GM19397 (cell line): ENCODE measurements around the gene TOR1B.

Source experiments
- ATAC-seq: cut with Tn5 transposase; IDR thresholded peaks from one replicate; pipeline ENCODE4 v1.9.1; 2021; ENCODE audit warnings: mild to moderate bottlenecking, moderate library complexity; ENCODE audit not compliant: unreplicated experiment

The TOR1B gene

DNA sequence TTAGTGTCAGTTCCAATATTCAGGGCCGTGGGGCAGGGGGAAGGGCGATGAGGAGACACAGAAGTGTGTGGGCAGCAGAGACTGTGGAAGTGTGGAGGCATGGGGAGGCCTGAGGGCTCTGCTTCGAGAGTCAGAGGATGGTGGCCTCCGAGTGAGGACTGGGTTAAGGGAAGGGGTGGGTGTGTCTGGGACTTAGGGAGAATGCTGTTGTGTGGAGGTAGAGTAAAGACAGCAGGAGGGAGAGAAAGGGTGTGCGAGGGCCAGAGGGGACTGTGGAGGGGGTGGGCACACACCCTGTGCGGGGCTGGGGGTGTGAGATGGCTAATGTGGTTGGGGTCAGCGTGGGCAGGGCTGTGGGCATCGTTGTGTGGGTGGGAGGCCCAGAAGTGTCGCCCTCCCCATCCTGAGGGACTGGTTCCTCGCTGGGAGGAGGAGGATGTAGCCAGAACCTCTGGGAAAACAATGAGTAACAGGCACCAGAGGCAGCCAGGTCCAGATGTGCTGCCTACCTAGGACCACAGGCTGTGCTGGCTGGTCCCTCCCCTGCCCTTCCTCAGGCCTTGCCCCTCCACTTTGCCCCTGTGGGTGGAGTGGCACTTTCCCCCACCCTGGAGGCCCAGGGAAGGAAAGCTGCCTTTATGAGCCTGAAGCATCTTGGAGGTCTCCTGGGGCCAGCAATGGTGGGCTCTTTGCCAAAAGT is 36.5 kb downstream of the TOR1B start:
- ATAC-seq, result no peak

GRCh38 chr9:129840034-129840433 is 37.0 kb downstream of the TOR1B start:
- ATAC-seq, result no peak

GRCh38 chr9:129841071-129841470 is 38.1 kb downstream of the TOR1B start:
- no peak for ATAC-seq

DNA sequence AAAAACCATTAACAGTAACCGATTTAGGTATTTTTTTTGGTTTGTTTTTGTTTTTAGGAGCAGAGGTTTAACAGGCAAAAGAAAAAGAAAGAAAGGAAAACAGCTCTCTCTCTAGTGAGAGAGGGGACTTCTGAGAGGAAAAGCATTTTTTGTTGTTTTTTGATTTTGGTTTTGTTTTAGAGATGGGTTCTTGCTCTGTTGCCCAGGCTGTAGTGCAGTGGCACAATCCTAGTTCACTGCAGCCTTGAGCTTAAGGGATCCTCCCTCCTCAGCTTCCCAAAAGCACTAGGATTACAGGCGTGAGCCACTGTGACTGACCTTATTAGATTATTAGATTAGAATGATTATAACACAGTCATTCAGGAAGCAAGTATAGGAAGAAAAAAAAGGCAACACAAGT is 42.4 kb downstream of the TOR1B start:
- no peak for ATAC-seq

DNA sequence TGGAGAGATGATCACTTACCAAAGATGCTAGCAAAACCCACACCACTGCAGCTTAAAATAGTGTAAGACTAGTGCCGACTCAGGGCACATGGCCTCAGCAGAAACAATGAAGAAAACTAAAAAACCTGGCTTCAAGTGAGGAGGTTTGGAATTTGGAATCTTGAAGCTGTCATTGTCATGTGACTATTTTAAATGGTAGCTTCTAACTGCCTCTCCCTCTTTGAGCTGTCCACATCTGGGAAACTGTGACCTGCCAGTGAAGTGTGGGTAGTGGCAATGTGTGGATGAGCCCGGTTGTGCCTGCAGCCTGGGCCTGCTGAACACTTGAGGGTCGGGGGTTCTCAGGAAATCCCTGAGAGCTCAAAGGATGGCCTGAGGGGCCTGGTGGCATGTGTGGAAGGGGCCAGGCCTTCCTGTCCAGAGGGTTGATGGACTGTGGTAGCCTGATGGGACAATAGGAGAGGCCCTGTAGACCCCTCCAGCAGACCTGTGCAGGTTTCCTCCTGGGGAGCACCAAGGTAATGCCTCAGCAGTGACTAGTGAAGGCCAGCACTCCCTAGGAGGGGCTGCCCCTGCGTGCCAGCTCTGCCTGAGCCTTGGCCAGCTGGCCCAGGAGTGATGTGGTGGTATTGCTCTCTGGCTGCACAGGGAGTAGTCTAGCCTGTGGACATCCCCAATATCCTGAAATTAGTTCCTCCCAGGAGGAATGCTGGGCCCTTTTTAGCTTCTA is 45.9 kb downstream of the TOR1B start:
- no peak for ATAC-seq

GRCh38 chr9:129849901-129850300 is 46.9 kb downstream of the TOR1B start:
- ATAC-seq, result no peak

DNA sequence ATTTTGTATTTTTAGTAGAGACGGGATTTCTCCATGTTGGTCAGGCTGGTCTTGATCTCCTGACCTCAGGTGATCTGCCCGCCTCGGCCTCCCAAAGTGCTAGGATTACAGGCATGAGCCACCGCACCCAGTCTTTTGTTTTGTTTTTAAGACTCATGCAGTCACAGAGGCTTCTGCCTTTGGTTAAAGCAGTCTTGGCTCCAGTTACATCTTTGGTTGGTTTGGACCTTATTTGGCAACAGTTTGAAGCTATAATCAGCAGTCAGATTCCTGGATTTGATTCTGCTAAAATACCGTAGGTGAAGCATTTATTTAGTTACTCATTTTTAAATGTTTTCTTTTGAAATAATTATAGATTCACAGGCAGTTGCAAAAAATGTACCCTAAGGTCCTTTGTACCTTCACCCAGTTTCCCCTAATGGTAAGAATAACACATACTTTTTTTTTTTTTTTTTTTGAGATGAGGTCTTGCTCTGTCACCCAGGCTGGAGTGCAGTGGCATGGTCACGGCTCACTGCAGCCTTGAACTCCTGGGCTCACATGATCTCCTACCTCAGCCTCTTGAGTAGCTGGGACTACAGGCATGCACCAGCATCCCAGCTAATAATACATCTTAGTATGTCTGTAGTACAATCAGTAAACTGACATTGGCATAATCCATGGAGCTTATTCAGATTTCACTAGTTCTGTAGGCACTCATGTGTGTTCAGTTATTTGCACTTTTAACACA is 48.0 kb downstream of the TOR1B start:
- no peak for ATAC-seq

DNA sequence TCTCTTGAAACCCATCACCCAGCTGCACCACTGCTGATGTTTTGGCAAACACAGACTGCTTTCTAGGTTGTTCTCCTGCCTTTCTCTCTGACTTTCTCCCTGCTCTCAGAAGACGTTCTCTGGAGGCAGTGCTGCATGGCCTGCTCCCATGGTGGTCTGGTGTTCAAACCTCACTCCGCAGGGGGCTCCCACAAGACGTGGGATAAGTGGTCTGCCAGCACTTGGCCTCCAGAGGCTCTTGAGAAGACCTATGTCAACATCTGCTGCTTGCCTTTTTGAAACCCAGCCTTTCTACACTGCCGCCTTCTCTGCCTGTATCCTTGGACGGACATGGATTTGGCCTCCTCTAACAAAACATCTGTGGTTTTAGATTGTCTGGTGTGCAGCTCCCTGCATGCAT is 48.8 kb downstream of the TOR1B start:
- ATAC-seq, result no peak

DNA sequence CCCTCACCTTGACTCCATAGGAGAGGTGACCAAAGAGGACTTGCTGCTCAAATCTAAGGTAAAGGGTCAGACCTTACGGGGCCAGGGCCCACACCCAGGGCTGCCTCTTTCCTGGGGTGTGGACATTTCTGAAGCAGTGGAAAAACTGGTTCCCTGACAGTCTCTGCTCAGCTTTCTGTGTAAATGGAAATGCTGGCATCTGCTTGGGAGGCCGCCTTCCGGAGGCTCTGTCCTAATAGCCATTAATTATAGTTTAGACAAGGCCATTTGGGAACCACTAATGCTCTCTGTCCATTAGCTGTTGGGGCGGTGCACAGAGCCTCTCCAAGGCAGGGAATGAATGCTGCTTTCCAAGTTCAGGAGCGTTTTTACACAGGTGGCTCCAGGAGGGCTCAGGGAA is 49.6 kb downstream of the TOR1B start:
- no peak for ATAC-seq

DNA sequence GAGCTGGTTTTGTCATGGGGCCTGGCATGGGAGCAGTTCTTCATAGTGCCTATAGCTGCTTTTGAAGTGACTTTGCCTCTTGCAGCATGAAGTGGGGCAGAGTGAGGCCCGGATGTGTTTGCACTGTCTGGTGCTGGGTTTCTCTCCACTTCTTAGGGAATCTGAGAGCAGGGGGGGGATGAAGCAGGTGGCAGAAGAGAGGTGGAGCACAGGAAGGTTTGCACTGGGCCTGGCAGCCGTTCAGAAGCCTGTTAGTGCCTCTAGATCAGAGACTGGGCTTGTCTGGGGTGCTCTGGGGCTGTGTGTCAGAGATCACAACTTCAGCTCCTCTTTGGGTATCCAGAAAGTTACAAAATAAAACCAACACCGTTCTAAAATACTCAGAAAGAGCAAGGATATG is 50.6 kb downstream of the TOR1B start:
- ATAC-seq, result no peak

GRCh38 chr9:129854588-129855110 is 51.7 kb downstream of the TOR1B start:
- ATAC-seq, result no peak

GRCh38 chr9:129857207-129857606 is 54.2 kb downstream of the TOR1B start:
- ATAC-seq, result no peak

DNA sequence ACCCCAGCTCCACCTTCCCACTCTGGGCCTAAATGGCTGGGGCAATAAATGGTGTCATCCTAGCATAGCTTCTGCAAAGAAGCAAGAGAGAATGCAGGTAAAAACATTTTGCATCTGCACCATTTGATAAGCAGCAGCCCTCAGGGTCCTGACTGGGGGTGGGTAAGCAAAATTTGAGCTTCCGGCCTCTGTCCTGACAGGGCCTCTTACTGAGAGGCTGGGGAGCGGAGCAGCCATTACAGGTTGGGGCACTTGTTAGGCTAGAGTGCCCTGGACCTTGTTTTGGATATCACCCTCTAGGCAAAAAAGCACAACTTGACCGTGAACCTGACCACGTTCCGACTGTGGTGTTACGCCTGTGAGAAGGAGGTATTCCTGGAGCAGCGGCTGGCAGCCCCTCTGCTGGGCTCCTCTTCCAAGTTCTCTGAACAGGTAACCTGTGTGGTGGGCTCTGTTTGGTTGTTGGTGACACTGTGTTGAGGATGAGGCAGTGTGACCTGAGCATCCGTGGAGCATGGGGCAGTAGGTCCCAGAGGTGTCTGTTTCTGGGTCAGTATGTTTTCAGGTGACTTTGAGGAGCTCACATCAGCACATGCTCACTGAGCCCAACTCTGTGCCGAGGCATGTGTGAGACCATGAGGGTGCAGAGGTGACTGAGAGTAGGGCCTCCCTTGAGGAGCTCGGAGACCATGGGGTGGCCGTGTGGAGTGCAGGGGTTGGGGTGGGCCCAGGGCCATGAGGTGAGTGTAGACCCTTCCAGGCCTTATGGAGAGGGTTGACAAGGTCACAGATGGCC is 55.4 kb downstream of the TOR1B start:
- ATAC-seq, result no peak
